ENCODE measurements around the gene AGPAT1.

GRCh38 chr6:32118782-32119628 lies 56.9 kb downstream of the AGPAT1 start:
- TF ChIP-seq CTCF (IDR thresholded peaks at IDR 0.05; ENCODE audit: insufficient read depth, low read length, poor library complexity, severe bottlenecking) (peak; percentile 99), EZH2phosphoT487 (conservative IDR thresholded peaks at IDR 0.05; ENCODE audit: low read length) (no peak)
